ENCODE data around the gene PDE4D.
"Not testable (repeated sequence)": the region's sequence is repeated elsewhere in the genome, so short reads cannot be mapped to it uniquely, and the experiment has no call there.

Gene PDE4D

GRCh38 chr5:59308685-59309084 is 584.8 kb downstream of the PDE4D start:
- not testable (repeated sequence) for DNase-seq

GRCh38 chr5:59303289-59303716 is 590.2 kb downstream of the PDE4D start:
- DNase-seq, result not testable (repeated sequence)

GRCh38 chr5:59302509-59302908 is 591.0 kb downstream of the PDE4D start:
- DNase-seq, result not testable (repeated sequence)

GRCh38 chr5:59301727-59302126 is 591.8 kb downstream of the PDE4D start:
- DNase-seq, result no peak

- DNase-seq, result no peak
Observed at GRCh38 chr5:59300930-59301329, 592.6 kb downstream of the PDE4D start.

- DNase-seq, result no peak
Observed at GRCh38 chr5:59299006-59299405, 594.5 kb downstream of the PDE4D start.

GRCh38 chr5:59296317-59297264 is 596.9 kb downstream of the PDE4D start:
- DNase-seq, result no peak

GRCh38 chr5:59293700-59294099 is 599.8 kb downstream of the PDE4D start:
- no peak for DNase-seq

- DNase-seq, result no peak
Observed at GRCh38 chr5:59291941-59292340, 601.6 kb downstream of the PDE4D start.

GRCh38 chr5:59287884-59288283 is 605.6 kb downstream of the PDE4D start:
- no peak for DNase-seq

GRCh38 chr5:59287361-59287760 is 606.2 kb downstream of the PDE4D start:
- DNase-seq, result no peak

- DNase-seq, result no peak
Observed at GRCh38 chr5:59286510-59286909, 607.0 kb downstream of the PDE4D start.

GRCh38 chr5:59285300-59286016 is 608.1 kb downstream of the PDE4D start:
- DNase-seq, result no peak

GRCh38 chr5:59282726-59283125 is 610.8 kb downstream of the PDE4D start:
- DNase-seq, result no peak

- no peak for DNase-seq
Observed at GRCh38 chr5:59279979-59280378, 613.5 kb downstream of the PDE4D start.

GRCh38 chr5:59276917-59277372 is 616.6 kb downstream of the PDE4D start:
- DNase-seq, result no peak

GRCh38 chr5:59276325-59276675 is 617.2 kb downstream of the PDE4D start:
- DNase-seq, result no peak

- no peak for DNase-seq
Observed at GRCh38 chr5:59275510-59276324, 617.8 kb downstream of the PDE4D start.

GRCh38 chr5:59275170-59275509 is 618.4 kb downstream of the PDE4D start:
- no peak for DNase-seq

GRCh38 chr5:59274106-59274636 is 619.4 kb downstream of the PDE4D start:
- no peak for DNase-seq

- DNase-seq, result no peak
Observed at GRCh38 chr5:59272809-59273427, 620.6 kb downstream of the PDE4D start.

GRCh38 chr5:59268756-59269415 is 624.6 kb downstream of the PDE4D start:
- DNase-seq, result no peak

All from NCI-H748 treated with DMSO at 0.1 percent for 48 hours (cell line).